ENCODE results near the gene LRMDA.

DNA sequence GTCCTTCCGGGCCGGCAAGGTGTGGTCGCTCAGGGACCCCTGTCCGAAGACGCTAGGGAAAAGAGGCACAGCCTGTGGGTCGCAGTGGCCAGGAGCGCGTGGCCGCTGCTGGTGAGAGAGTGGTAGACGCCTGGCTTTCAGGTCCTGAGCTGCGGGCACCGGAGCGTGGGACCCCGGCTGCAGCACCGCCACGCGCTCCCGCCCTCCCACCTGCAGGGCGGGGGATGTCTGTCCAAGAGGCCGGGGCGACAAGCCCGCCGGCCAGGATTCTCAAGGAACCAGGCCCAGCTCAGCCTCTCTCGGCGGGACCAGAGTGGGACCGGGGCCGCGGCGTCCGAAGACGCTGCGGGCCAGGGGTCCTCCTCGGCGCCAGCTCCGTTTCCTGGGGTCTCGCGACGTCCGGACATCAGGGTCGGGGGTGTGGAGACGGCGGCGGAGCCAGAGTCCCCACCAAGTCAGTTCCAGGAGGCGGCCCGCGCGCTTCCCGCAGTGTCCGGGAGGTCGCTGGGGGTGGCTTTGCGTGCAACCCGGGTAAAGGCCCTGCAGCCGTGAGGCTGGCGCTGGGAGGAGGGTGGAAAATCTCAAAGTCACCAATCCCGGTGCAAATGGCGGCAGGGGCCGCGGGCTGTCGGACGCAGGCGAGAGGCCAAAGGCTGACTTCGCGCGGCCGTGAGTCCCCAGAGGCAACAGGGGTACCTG lies 35.3 kb upstream of the LRMDA start:
- TF ChIP-seq EP300 (IDR thresholded peaks at IDR 0.05; ENCODE audit: borderline replicate concordance) = no peak
- TF ChIP-seq TAF1 (IDR thresholded peaks at IDR 0.05; ENCODE audit: low read depth) = no peak
- TF ChIP-seq, protein P1, sequence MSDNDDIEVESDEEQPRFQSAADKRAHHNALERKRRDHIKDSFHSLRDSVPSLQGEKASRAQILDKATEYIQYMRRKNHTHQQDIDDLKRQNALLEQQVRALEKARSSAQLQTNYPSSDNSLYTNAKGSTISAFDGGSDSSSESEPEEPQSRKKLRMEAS (IDR thresholded peaks at IDR 0.05) = no peak
- TF ChIP-seq CEBPB (IDR thresholded peaks at IDR 0.05) = no peak
- TF ChIP-seq RAD21 (IDR thresholded peaks at IDR 0.05; ENCODE audit: low read depth) = no peak

Data from Ishikawa (cell line).